GM18505 (cell line): ENCODE results near the gene PEA15.
A peak's percentile ranks its signal among the peaks of the same experiment; 100 is the strongest.

Experiments used
- ATAC-seq: cut with Tn5 transposase; IDR thresholded peaks from one replicate; pipeline ENCODE4 v1.9.1; 2021; ENCODE audit not compliant: unreplicated experiment
- POLR2A ChIP-seq: IDR thresholded peaks from 4 replicates; pipeline ENCODE4 v1.6.1; 2011; ENCODE audit warnings: borderline replicate concordance; ENCODE audit not compliant: insufficient read depth, insufficient read length; ENCODE audit errors: extremely low read depth

PEA15 gene

GRCh38 chr1:160251687-160252526 is 46.7 kb downstream of the PEA15 start:
- no peak for ATAC-seq
- no peak for TF ChIP-seq POLR2A

GRCh38 chr1:160255781-160256300 is 50.7 kb downstream of the PEA15 start:
- TF ChIP-seq POLR2A, result no peak
- no peak for ATAC-seq

GRCh38 chr1:160256396-160257046 is 51.3 kb downstream of the PEA15 start:
- TF ChIP-seq POLR2A, result no peak
- ATAC-seq, result no peak

GRCh38 chr1:160257411-160258015 is 52.3 kb downstream of the PEA15 start:
- TF ChIP-seq POLR2A, result no peak
- ATAC-seq, result no peak

- no peak for ATAC-seq
- TF ChIP-seq POLR2A, result no peak
These were observed 53.1 kb downstream of the PEA15 start for GRCh38 chr1:160258177-160258798.

- TF ChIP-seq POLR2A, result no peak
- ATAC-seq, result no peak
These were observed 55.5 kb downstream of the PEA15 start for GRCh38 chr1:160260406-160261382.

GRCh38 chr1:160261556-160261892 is 56.3 kb downstream of the PEA15 start:
- no peak for TF ChIP-seq POLR2A
- ATAC-seq, result no peak

GRCh38 chr1:160261893-160262794 is 57.0 kb downstream of the PEA15 start, which contains the start of gene DCAF8:
Gene DCAF8, minus strand, starts transcription at chr1:160262549. Its CDS starts 18,541 bp downstream, at chr1:160244008.
- TF ChIP-seq POLR2A, result peak; percentile 95
- peak; percentile 77 for ATAC-seq

GRCh38 chr1:160264795-160265307 is 59.7 kb downstream of the PEA15 start:
- TF ChIP-seq POLR2A, result no peak
- no peak for ATAC-seq
